Forelimb muscle (tissue), 1 donor: ENCODE measurements around the gene CSTPP1. TPM values are rescaled to one million over a fixed set of nuclear protein-coding genes. Genes with fewer than 3 reads are reported as not detected.
"Not testable (repeated sequence)": the region's sequence is repeated elsewhere in the genome, so short reads cannot be mapped to it uniquely, and the experiment has no call there.

Source experiments
- DNase-seq: peaks from one replicate; pipeline ENCODE4 v3.0.0-alpha.2; 2013; ENCODE audit warnings: low read depth
- polyA plus RNA-seq: library from polyadenylated mRNA; unstranded; fragments of 120-200 nt; gene quantifications from one replicate; pipeline ENCODE4 v1.2.1, GENCODE V29; 2013; ENCODE audit not compliant: insufficient read length

CSTPP1 gene
- polyA plus RNA-seq, 1 donor = 20.0 TPM

DNA sequence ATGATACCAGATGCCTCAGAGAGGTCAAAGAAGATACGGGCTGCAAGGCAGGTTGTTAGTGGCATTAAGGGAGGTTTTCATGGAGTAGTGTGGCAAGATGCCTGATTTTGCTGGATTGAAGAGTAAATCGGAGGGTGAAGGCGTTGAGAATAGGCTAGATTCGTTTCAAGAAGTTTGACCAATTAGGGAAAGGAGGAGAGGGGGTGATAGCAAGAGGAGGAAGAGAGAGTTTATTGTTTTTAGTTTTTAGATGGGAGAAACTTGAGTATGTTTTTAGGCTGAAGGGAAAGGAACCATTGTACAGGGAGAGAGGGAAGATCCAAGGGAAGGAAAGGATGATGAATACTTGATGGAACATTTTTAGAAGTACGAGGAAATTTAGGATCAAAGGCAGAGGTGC lies 16.5 kb downstream of the CSTPP1 start:
- no peak for DNase-seq

DNA sequence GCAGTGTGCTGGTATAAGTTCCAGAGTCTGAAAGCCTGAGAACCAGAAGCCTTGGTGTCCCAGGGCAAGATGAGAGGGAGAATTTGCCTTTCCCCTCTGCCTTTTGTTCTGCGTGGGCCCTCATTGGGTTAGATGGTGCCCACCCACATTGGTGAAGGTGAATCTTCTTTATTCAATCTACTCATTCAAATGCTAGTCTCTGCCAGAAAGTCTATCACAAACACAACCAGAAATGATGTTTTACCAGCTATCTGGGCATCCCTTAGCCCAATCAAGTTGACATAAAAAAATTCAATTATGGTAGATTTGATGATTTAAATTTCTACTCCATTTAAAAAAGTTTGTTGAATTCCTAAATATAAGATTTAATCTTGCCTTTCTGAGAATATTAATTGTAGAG lies 22.2 kb downstream of the CSTPP1 start:
- DNase-seq = no peak

DNA sequence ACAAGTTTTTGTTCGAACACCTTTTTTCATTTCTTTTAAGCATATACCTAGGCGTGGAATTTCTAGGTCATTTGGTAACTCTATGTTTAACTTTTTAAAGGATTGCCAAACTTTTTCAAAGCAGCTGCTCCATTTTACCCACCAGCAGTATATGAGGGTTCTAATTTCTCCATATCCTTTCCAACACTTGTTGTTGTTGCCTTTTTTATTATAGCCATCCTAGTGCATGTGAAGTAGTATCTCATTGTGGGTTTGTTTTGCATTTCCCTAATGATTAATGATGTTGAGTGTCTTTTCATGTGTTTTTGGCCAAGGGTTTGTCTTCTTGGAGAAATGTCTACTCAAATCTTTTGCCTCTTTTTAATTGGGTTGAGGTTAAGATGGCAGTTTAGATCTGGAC lies 24.5 kb downstream of the CSTPP1 start:
- DNase-seq = no peak

GRCh38 chr11:46961886-46962285 lies 25.3 kb downstream of the CSTPP1 start:
- DNase-seq = not testable (repeated sequence)

- DNase-seq = no peak
These were observed 27.3 kb downstream of the CSTPP1 start for GRCh38 chr11:46963844-46964243.

DNA sequence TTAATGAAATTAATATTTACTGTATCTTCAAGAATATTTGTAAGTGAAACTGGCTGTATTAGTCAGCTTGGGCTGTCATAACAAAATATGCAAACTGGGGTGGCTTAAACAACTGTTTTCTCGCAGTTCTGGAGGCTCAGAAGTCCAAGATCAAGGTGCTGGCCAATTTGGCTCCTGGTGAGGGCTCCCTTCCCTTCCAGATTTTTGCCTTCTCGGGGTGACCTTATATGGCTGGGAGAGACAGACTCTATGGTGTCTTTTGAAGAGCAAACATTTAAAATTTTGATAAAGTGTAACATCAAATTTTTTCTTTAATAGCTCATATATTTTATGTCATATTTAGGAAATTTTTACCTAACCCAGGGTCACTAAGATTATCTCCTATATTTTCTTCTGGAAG lies 30.2 kb downstream of the CSTPP1 start:
- DNase-seq = no peak

GRCh38 chr11:46967962-46968361 lies 31.4 kb downstream of the CSTPP1 start:
- DNase-seq = no peak

GRCh38 chr11:46969379-46969778 lies 32.8 kb downstream of the CSTPP1 start:
- no peak for DNase-seq

DNA sequence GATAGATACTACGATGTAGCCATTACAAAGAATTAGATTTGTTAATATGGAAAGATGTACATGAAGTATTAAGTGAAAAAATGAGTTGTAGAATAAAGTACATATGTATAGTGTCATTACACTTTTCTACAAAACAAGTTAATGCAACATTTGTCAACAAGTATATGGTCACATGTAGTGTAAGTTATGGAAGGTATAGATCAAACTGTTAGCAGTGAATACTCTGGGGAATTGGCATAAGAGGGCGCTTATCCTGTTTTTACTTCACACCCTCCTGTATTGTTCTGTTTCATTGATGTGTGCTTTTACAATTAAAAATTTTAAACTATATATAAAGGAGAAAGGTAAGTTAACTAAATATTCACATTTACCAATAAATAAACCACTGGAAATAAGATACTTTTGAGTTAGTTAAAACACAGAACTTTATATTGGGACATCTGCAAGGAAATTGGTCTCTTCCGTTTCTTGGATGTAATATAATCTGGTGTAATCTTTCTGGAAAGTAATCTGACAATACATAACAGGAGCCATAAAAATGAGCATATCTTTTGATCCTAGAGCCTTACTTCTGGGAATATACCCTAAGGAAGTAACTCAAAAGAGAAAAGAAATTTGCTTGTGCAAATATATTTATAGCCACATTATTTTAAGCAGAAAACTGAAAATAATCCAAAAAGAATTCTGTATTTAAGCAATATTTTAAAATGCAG lies 34.5 kb downstream of the CSTPP1 start:
- DNase-seq = no peak

DNA sequence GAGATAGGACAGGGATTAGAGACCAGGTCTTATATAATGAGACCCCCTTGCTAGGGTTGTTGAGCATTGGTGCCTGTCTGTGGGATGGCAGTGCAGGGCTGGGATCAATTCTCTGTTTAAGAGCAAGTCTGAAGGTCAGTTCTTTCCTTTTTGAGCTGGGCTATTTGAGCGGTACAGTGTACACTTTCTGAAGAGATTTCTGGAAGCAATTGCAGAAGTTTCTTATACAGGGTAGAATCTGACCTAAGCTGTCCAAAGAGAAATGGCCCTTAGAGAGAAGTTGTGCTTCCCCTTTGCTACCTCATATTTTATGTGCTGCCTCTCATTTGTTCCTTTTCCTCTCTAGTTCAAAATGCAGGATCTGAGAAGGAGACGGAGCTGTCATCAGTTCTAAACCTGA lies 35.8 kb downstream of the CSTPP1 start:
- no peak for DNase-seq

DNA sequence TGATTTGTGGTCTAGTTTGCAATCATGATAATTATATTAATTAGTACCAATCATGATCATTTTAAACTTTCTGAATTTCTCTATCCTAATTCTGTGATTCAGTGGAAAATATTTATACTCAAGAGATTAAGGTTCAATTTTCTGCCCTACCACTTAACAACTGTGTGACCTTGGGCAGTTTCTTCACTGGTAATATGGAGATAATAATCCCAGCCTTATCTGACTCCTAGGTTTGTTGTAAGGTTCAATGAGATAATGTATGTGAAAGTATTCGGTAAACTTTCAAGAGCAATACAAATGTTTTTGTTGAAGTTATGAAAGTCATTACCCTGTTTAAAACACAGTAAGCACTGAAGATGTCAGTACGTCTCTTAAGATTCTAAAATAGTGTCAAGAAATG lies 36.3 kb downstream of the CSTPP1 start:
- no peak for DNase-seq

GRCh38 chr11:46976182-46976854 lies 39.8 kb downstream of the CSTPP1 start:
- no peak for DNase-seq

GRCh38 chr11:46977038-46977813 lies 40.7 kb downstream of the CSTPP1 start:
- DNase-seq = no peak

DNA sequence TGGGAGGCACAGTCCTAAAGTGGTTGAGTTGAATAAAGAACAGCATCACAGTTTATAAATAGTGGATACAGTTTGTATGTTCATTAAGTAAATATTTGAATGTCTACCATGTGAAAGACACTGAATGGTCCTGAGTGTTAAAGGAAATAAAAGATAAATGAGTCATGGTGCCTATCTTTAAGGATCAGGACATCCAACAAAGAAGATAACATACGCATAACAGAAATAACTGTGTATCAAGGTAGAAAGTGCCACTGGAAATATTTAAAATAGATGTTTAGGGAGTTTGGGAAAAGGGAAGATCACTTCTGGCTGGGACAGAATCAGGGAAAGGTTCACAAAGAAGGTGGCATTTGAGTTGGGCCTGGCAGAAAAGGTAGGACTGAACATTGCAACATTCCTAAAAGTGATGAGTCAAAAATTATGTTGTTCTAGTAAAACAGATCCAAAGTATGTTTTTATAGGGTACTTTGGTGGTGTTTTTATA lies 41.5 kb downstream of the CSTPP1 start:
- no peak for DNase-seq

GRCh38 chr11:46979358-46979757 lies 42.8 kb downstream of the CSTPP1 start:
- DNase-seq = no peak

- DNase-seq = no peak
These were observed 44.9 kb downstream of the CSTPP1 start for GRCh38 chr11:46981436-46981835.

DNA sequence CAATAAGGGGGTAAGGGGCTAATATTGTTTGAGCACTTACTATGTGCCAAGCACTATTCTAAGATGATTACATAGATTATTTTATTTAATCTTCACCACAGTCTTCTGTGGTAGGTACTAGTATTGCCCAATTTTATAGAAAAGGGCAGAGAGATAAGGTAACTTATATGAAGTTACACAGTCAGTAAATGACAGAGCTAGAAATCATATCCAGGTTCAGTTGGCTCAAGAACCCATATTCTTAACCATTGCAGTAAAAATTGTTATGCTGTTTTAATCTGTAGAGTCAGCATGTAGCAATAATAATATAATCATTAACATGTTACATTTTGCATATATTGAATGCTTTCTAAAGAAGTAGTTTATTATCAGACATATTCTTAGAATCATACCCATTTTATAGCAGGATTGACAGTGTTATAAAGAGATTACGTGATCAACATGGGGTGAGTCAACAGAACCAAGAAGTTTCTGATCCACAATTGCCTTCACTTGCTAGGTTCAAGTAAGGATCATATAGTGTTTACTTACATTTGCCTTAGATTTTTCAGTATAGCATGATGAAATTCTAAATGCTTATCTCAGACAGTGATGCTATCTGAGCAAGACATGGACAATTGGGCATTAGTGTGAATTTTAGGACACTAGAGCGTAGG lies 46.4 kb downstream of the CSTPP1 start:
- DNase-seq = no peak

DNA sequence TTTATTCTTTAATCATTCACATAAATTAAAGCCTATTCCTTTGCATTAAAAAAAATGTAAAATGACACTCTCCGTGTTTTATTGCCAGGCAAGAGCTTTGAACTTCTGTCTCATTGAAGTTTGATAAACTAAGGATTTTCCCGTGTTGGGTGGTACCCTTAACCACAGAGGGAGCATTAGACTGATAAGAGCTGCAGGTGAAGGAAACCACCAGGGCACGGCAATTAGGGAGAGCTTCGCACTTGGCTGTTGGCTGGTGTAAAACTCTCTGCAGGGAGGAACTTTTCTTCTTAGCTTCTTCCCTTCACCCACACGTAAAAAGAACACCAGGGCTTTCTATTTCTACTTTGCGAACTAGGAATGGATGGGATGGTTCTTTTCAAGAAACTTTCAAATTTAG lies 47.0 kb downstream of the CSTPP1 start:
- DNase-seq = no peak

DNA sequence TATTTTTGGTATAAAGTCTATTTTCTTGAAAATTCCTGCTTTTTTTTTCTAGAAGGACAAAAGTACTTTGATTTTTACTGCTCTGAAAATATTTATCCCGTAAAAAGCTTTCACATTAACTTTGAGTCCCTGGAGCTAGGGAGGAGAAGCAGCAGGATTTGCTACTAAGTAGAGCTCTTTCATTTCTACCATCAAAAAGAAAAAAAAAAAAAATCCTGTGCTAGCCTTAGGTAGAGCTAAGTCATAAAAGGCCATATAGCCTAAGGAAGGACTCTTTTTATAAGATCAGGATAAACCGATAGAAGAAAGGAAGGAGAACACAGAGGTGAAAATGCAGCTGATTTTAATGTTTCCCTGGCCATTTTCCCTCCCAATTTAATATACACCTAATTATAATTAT lies 48.0 kb downstream of the CSTPP1 start:
- no peak for DNase-seq

- DNase-seq = no peak
These were observed 48.4 kb downstream of the CSTPP1 start for GRCh38 chr11:46984987-46985386.

DNA sequence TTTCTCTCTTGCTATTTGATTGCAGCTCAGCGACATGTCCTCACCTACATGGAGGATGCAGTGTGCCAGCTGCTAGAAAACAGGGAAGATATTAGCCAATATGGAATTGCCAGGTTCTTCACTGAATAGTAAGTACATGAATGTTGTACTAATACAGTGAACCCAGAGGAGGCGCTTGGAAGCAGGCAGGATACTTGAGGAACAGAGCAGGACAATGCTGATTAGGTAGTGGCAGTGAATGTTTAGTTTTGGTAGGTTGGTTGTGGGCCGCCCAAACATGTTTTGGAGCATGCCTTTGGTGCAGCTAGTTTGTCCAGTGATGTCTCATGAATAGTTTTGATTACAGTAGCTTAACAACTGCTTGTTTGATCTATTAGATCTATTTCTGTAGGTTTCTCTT lies 50.6 kb downstream of the CSTPP1 start:
- no peak for DNase-seq
